Muscle of leg (tissue), 11 donors: ENCODE results near the gene FAM25C. TPM values are rescaled to one million over a fixed set of nuclear protein-coding genes. Genes with fewer than 3 reads are reported as not detected.
"Not testable (repeated sequence)": the region's sequence is repeated elsewhere in the genome, so short reads cannot be mapped to it uniquely, and the experiment has no call there.

ENCODE experiments used
- DNase-seq: peaks from one replicate; pipeline ENCODE4 v3.0.0; 2013
- H3K27ac ChIP-seq: one replicate; pipeline ENCODE4 v1.5.1; 2013; ENCODE audit warnings: mild to moderate bottlenecking, low read length, control low read depth
- H3K27me3 ChIP-seq: one replicate; pipeline ENCODE4 v1.6.1; 2013; ENCODE audit warnings: low read length; ENCODE audit not compliant: control insufficient read depth, insufficient read depth
- H3K36me3 ChIP-seq: one replicate; pipeline ENCODE4 v1.6.1; 2013; ENCODE audit warnings: low read length; ENCODE audit not compliant: control insufficient read depth, insufficient read depth
- H3K4me1 ChIP-seq: one replicate; pipeline ENCODE4 v1.6.1; 2013; ENCODE audit warnings: low read length; ENCODE audit not compliant: control insufficient read depth, insufficient read depth
- H3K4me3 ChIP-seq: one replicate; pipeline ENCODE4 v1.5.1; 2013; ENCODE audit warnings: low read length, control low read depth
- H3K9me3 ChIP-seq: replicated peaks from 2 replicates; pipeline ENCODE4 v1.6.1; 2013; ENCODE audit warnings: low read depth, low read length; ENCODE audit not compliant: control insufficient read depth
- WGBS: methylation state at CpG from one replicate; pipeline ENCODE4 v1.1.5; 2013; ENCODE audit warnings: missing lambda C conversion rate; ENCODE audit not compliant: insufficient coverage; 5-methylcytosine and 5-hydroxymethylcytosine counted together
- polyA plus RNA-seq, 8 donors: library from polyadenylated mRNA; unstranded; fragments of 120-200 nt; gene quantifications; one replicate each; pipeline versions ENCODE4 v1.2.1 to v1.2.3, GENCODE V29; 2013; ENCODE audit warnings: inconsistent platforms in 1 of 8, low replicate concordance in 1 of 8; ENCODE audit not compliant: insufficient read length in 8 of 8, insufficient read depth in 1 of 8
- total RNA-seq: library from RNA; stranded (reverse); fragments of 120-200 nt; gene quantifications from one replicate; pipeline ENCODE4 v1.2.4, GENCODE V29; 2013

FAM25C gene
- total and polyA plus RNA-seq, 9 donors = not detected

- H3K9me3 ChIP-seq, DNase-seq, H3K4me3 ChIP-seq, H3K36me3 ChIP-seq, H3K4me1 ChIP-seq, H3K27me3 ChIP-seq, H3K27ac ChIP-seq: not testable (repeated sequence)
- no CpG with 5 or more reads among the region's 2 CpGs for WGBS
Observed at GRCh38 chr10:47960699-47961098, 38.9 kb downstream of the FAM25C start.

DNA sequence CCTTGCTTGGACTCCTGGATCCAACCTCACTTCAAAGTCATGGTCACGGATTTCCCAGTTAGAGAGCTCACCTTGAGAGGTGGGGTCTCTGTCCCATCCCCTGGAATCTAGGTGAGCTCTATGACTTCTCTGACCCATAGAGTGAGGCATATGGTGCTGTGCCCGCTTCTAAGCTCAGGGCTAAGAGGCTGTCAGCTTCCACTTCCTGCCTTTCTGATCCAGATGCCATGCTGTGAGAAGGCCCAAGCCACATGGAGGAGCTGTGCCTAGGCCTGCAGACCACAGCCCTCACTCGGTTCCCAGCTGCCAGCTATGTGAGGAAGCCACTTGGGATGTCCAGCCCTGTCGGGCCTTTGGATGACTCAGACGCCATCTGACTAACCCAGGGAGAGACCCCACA lies 39.9 kb downstream of the FAM25C start:
- not testable (repeated sequence) for H3K27me3 ChIP-seq, H3K9me3 ChIP-seq, H3K4me3 ChIP-seq, H3K36me3 ChIP-seq, DNase-seq, H3K4me1 ChIP-seq, H3K27ac ChIP-seq
- no CpG with 5 or more reads among the region's 5 CpGs for WGBS

GRCh38 chr10:47957158-47957557 lies 42.4 kb downstream of the FAM25C start:
- not testable (repeated sequence) for H3K27ac ChIP-seq, H3K27me3 ChIP-seq, H3K4me1 ChIP-seq, H3K36me3 ChIP-seq, H3K4me3 ChIP-seq, H3K9me3 ChIP-seq
- peak; percentile 17 for DNase-seq
- WGBS = no CpG with 5 or more reads among the region's 8 CpGs

GRCh38 chr10:47947424-47947823 lies 52.2 kb downstream of the FAM25C start:
- not testable (repeated sequence) for H3K9me3 ChIP-seq, H3K4me3 ChIP-seq, H3K36me3 ChIP-seq, H3K27me3 ChIP-seq, DNase-seq, H3K4me1 ChIP-seq, H3K27ac ChIP-seq
- no CpG with 5 or more reads among the region's 1 CpG for WGBS

Other genes with a start within 250 kb of the FAM25C start
- 0.27 TPM for gene SYT15B, start 236.2 kb downstream of the FAM25C start, total RNA-seq
- 1 to 10 TPM in 3 of 8 donors, under 1 TPM in 5; 0.56 to 1.7 (median 0.83) TPM for gene SYT15B, start 236.2 kb downstream of the FAM25C start, polyA plus RNA-seq
- not detected for gene NPY4R2, start 81.1 kb downstream of the FAM25C start, total RNA-seq
- gene NPY4R2, start 81.1 kb downstream of the FAM25C start, polyA plus RNA-seq = under 1 TPM in 3 of 8 donors, not detected in 5; 0.07 to 0.23 (median 0.10) TPM